ENCODE results near the gene MTMR11. TPM values are rescaled to one million over a fixed set of nuclear protein-coding genes. Genes with fewer than 3 reads are reported as not detected.

The MTMR11 gene
- total and polyA plus RNA-seq, 3 experiments from 2014 or later: 0.14 to 1.9 (median 1.6) TPM

DNA sequence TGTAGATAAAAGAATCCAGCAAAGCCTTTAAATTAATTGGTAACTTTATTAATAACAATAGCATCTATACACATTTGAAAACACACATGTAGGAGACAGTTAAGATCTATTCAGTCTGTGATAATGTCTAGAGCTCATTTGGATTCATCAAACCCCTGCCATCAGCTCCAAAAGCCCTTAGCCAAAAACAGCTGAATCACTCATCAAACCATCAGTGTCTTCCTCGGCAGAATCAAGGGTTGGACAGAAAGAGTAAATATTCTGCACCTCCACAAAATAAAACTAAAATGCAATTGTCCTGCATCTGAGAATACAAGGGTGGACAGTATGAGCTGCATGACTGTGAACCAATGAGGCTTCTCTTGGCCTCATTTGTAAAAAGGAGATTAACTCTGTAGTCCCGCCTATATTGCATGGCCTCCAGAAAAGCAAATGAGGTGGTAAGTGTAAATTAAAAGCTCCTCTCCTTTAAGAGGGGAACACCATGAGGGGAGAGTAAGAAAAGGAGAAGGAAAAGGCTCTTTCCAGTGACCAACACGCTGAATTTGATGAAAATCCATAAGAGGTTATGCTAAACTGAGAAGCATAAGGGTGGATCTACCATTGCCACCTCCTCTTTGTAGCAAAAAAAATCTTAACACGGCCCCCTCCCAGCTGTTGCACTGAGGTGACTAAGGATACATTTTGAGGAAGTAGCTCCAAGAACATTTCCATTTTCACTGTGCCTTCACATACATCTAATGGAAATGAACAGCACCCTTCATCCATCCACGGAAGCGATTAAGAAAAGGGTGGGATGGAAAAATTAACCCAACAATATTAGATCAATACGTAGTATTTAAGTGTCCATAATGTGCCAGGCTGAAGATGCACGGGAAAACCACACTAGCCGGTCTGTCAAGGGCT is 52.0 kb downstream of the MTMR11 start:
- Mint-ChIP-seq H3K4me3 (no peak overlapping the region), H3K27ac (no peak overlapping the region), H3K9me3 (no peaks in the 10 kb centered on the region), H3K4me1 (peaks cover 16 to 25% (median 17%) of the 10 kb centered on the region in 3 donors), H3K27me3 (no peaks in the 10 kb centered on the region), H3K36me3 (no peaks in the 10 kb centered on the region)
- peak in 1 of 5 donors; percentile 16 for DNase-seq
- Histone ChIP-seq H3K4me3 (ENCODE audit: low read length) (peak overlapping the region; percentile 70), H3K36me3 (ENCODE audit: insufficient read depth, low read length) (no peaks in the 10 kb centered on the region), H3K27me3 (ENCODE audit: insufficient read depth, low read length, poor library complexity, severe bottlenecking) (no peaks in the 10 kb centered on the region), H3K4me1 (ENCODE audit: insufficient read depth, low read length) (peaks cover 44% of the 10 kb centered on the region), H3K27ac (ENCODE audit: low read depth, low read length) (peak overlapping the region; percentile 94), H3K9me3 (ENCODE audit: low read length) (no peaks in the 10 kb centered on the region)
- POLR2A ChIA-PET: interaction anchor here (0.7 to 8.3 kb wide), 2 partner anchors 38 to 43 kb away, joined by 3 to 177 read pairs; partner anchors contain the start of gene SF3B4
- CTCF ChIA-PET: interaction anchor here (0.6 to 2.2 kb wide), 3 partner anchors 22 to 1047 kb away, joined by 3 to 9 read pairs (median 3); no protein-coding TSS in a partner anchor

DNA sequence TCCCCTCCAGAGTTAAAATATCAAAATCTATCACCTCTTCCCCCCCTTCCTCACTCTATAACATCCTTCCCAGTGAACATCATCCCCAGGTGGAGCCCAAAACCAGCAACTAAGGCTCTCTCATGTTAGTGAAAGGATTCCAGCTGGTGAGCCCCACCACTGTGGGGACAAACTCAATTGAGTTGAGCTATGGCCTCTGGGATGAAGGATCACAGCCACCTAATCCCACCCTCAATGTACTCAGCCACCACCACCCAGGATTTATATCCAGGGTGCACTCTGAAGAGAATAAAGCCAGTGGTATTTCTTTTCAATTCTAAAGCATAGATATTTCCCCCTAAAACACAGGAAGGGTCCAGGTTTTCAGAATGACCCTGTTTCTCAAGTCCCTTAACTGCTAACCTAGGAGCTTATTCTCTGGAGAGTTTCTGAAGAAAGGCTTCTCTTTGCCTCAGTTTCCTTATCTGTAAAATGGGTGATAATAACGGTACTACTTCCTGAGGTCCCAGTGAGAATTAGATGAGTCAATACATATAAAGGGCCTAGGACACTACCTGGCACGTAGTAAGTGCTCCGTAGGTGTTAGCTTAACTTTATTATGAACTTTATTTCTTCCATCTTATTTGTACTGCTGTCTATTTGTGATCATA is 53.0 kb downstream of the MTMR11 start:
- Histone ChIP-seq H3K4me1 (ENCODE audit: insufficient read depth, low read length) (peaks cover 50% of the 10 kb centered on the region), H3K4me3 (ENCODE audit: low read length) (no peak overlapping the region), H3K36me3 (ENCODE audit: insufficient read depth, low read length) (no peaks in the 10 kb centered on the region), H3K27ac (ENCODE audit: low read depth, low read length) (no peak overlapping the region), H3K27me3 (ENCODE audit: insufficient read depth, low read length, poor library complexity, severe bottlenecking) (no peaks in the 10 kb centered on the region), H3K9me3 (ENCODE audit: low read length) (no peaks in the 10 kb centered on the region)
- Mint-ChIP-seq H3K9me3 (no peaks in the 10 kb centered on the region), H3K36me3 (no peaks in the 10 kb centered on the region), H3K4me3 (peak overlapping the region in 1 of 7 donors; percentile 27), H3K27ac (peak overlapping the region in 5 of 8 donors; percentile 25 to 87 (median 30)), H3K27me3 (no peaks in the 10 kb centered on the region), H3K4me1 (peaks cover 23 to 31% (median 24%) of the 10 kb centered on the region in 3 donors)
- no peak for DNase-seq
- ChIA-PET CTCF (no interaction called here), POLR2A (interaction anchor here (8.3 kb wide), 1 partner anchor 37 kb away, joined by 177 read pairs; no protein-coding TSS in a partner anchor)

DNA sequence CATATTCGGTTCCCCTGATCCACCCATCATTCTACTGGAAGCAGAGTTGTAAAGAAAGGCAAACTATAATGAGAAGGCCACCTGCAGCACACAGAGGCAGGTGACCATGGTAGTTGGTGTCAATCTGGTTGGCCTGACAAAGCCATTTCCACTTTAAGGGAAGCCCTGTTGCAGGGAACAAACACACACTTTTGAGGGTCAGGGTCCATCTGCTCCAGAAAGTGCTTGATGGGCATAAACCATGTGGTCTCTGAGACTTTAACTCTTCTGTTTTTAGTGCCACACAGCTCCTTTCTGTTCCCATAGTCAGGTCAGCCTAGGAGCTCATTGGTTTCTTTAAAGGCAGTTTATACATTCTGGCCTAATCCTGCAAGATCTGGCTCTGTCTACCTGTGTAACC is 54.8 kb downstream of the MTMR11 start:
- H3K4me1 ChIP-seq (ENCODE audit: insufficient read depth, low read length): peaks cover 53% of the 10 kb centered on the region
- Mint-ChIP-seq H3K9me3 (no peaks in the 10 kb centered on the region), H3K27ac (peak overlapping the region in 5 of 8 donors; percentile 8 to 76 (median 18)), H3K4me3 (peak overlapping the region in 1 of 7 donors; percentile 29), H3K27me3 (no peaks in the 10 kb centered on the region), H3K36me3 (no peaks in the 10 kb centered on the region), H3K4me1 (peaks cover 23 to 38% (median 26%) of the 10 kb centered on the region in 3 donors)
- ChIA-PET POLR2A (interaction anchor here (8.3 kb wide), 1 partner anchor 35 kb away, joined by 177 read pairs; no protein-coding TSS in a partner anchor), CTCF (no interaction called here)
- H3K9me3 ChIP-seq (ENCODE audit: low read length): no peaks in the 10 kb centered on the region
- no peak overlapping the region for H3K27ac ChIP-seq (ENCODE audit: low read depth, low read length)
- H3K4me3 ChIP-seq (ENCODE audit: low read length): no peak overlapping the region
- H3K27me3 ChIP-seq (ENCODE audit: insufficient read depth, low read length, poor library complexity, severe bottlenecking): no peaks in the 10 kb centered on the region
- no peaks in the 10 kb centered on the region for H3K36me3 ChIP-seq (ENCODE audit: insufficient read depth, low read length)
- DNase-seq: no peak

DNA sequence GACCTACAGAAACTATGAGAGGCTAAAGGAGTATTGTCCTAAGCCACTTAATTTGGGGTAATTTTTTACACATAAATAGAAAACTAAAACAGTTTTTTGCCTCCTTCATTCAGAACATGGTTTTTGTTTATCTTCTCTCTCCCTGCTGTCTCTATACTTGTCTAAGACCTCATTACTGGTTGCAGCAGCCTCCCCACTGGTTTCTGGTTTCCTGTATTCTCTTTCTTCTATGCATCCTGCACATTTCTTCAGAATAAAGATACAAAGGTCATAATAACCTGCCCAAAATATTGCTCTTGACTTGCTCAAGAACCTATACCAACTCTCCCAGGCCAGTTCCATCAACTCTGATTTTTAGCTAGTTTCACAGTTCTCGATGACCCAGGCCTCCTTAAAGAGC is 57.1 kb downstream of the MTMR11 start:
- H3K4me3 Mint-ChIP-seq: peak overlapping the region in 5 of 7 donors; percentile 8 to 47 (median 44)

More for the DNA sequence above, 57.1 kb downstream of the MTMR11 start:
- H3K4me1 ChIP-seq (ENCODE audit: insufficient read depth, low read length): peaks cover 47% of the 10 kb centered on the region
- peak in 2 of 5 donors; percentile 14 to 61 for DNase-seq
- Mint-ChIP-seq H3K36me3 (no peaks in the 10 kb centered on the region), H3K9me3 (no peaks in the 10 kb centered on the region), H3K4me1 (peaks cover 23 to 38% (median 26%) of the 10 kb centered on the region in 3 donors), H3K27ac (peak overlapping the region; percentile 24 to 96 (median 68)), H3K27me3 (no peaks in the 10 kb centered on the region)
- ChIA-PET CTCF (no interaction called here), POLR2A (interaction anchor here (0.6 kb wide), 2 partner anchors 8 to 83 kb away, joined by 3 to 9 read pairs; no protein-coding TSS in a partner anchor)
- H3K27ac ChIP-seq (ENCODE audit: low read depth, low read length): no peak overlapping the region
- H3K27me3 ChIP-seq (ENCODE audit: insufficient read depth, low read length, poor library complexity, severe bottlenecking): no peaks in the 10 kb centered on the region
- no peaks in the 10 kb centered on the region for H3K36me3 ChIP-seq (ENCODE audit: insufficient read depth, low read length)
- H3K4me3 ChIP-seq (ENCODE audit: low read length): peak overlapping the region; percentile 29
- no peaks in the 10 kb centered on the region for H3K9me3 ChIP-seq (ENCODE audit: low read length)

Other genes with a start within 250 kb of the MTMR11 start
- gene FCGR1A, start 154.2 kb downstream of the MTMR11 start, total RNA-seq: not detected
- not detected for gene FCGR1A, start 154.2 kb downstream of the MTMR11 start, polyA plus RNA-seq
- 10 to 100 TPM; 27.3 to 28.4 TPM for gene BOLA1, start 37.3 kb downstream of the MTMR11 start, total RNA-seq
- gene BOLA1, start 37.3 kb downstream of the MTMR11 start, polyA plus RNA-seq: 31.6 TPM
- gene SV2A, start 19.0 kb downstream of the MTMR11 start, total RNA-seq: 1 to 10 TPM; 5.6 to 6.0 TPM
- gene SV2A, start 19.0 kb downstream of the MTMR11 start, polyA plus RNA-seq: 2.9 TPM
- 100 to 1,000 TPM; 111 to 124 TPM for gene SF3B4, start 9.1 kb downstream of the MTMR11 start, total RNA-seq
- 112 TPM for gene SF3B4, start 9.1 kb downstream of the MTMR11 start, polyA plus RNA-seq
- 10 to 100 TPM; 39.7 to 41.0 TPM for gene OTUD7B, start 73.8 kb upstream of the MTMR11 start, total RNA-seq
- 1.9 TPM for gene OTUD7B, start 73.8 kb upstream of the MTMR11 start, polyA plus RNA-seq
- 10 to 100 TPM; 26.3 to 33.6 TPM for gene VPS45, start 130.9 kb upstream of the MTMR11 start, total RNA-seq
- 27.5 TPM for gene VPS45, start 130.9 kb upstream of the MTMR11 start, polyA plus RNA-seq
- 10 to 100 TPM; 44.9 to 47.2 TPM for gene PLEKHO1, start 213.0 kb upstream of the MTMR11 start, total RNA-seq
- 47.3 TPM for gene PLEKHO1, start 213.0 kb upstream of the MTMR11 start, polyA plus RNA-seq